ENCODE measurements around the gene GPR148. TPM values are rescaled to one million over a fixed set of nuclear protein-coding genes. Genes with fewer than 3 reads are reported as not detected.

Gene GPR148
- total RNA-seq, 4 donors from 2014 or later, result not detected

DNA sequence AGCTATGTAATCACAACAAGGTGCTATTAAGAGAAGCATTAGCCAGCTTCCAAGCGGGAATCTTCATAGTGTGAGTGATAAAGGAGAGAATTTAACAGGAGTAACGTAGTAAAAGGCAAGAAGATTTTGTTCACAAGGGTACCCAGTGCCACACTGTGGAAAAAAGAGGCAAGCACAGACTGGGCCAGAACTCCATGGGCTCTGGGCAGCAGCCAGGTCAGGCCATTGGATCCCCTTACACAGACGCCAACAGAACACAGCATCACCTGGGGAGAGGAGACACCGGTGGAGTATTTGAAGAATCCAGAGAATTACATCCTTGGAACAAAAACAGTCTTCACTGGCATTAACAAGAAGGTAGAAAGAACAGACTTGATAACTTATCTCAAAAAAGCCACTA lies 47.7 kb downstream of the GPR148 start:
- Histone ChIP-seq H3K27me3 (peaks cover 29% of the 10 kb centered on the region), H3K27ac (no peak overlapping the region), H3K4me3 (no peak overlapping the region), H3K4me1 (no peaks in the 10 kb centered on the region), H3K36me3 (no peaks in the 10 kb centered on the region), H3K9me3 (peaks cover 0 to 17% (median 0%) of the 10 kb centered on the region in 3 donors)
- TF ChIP-seq CTCF (IDR thresholded peaks at IDR 0.05), result no peak
- no peak for TF ChIP-seq EP300 (IDR thresholded peaks at IDR 0.05)
- TF ChIP-seq POLR2A (IDR thresholded peaks at IDR 0.05), result no peak
- TF ChIP-seq POLR2AphosphoS5 (IDR thresholded peaks at IDR 0.05), result no peak
- no peak for ATAC-seq
- WGBS, 2 donors (ENCODE audit: low coverage in 1 of 2), result 36 to 55% methylated on average over 4 of the region's 4 CpGs

DNA sequence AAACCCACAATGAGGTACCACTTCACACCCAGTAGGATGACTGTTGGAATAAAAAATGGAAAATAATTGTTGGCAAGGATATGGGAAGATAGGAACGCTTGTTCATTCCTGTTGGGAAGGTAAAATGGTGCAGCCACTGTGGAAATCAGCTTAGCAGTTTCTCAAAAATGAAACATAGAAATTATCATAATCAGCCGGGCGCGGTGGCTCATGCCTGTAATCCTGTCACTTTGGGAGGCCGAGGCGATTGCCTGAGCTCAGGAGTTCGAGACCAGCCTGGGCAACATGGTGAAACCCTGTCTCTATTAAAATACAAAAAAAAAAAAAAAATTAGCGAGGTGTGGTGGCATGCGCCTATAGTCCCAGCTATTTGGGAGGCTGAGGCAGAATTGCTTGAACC lies 49.9 kb downstream of the GPR148 start:
- TF ChIP-seq POLR2A (IDR thresholded peaks at IDR 0.05) (no peak), POLR2AphosphoS5 (IDR thresholded peaks at IDR 0.05) (no peak), CTCF (IDR thresholded peaks at IDR 0.05) (no peak)
- H3K27ac ChIP-seq, result no peak overlapping the region
- WGBS, 2 donors (ENCODE audit: low coverage in 1 of 2), result 67 to 93% methylated on average over 7 of the region's 9 CpGs
- ATAC-seq, result no peak
- no peaks in the 10 kb centered on the region for H3K4me1 ChIP-seq
- peaks cover 0 to 5% (median 0%) of the 10 kb centered on the region in 3 donors for H3K9me3 ChIP-seq
- peaks cover 24% of the 10 kb centered on the region for H3K27me3 ChIP-seq
- no peak overlapping the region for H3K4me3 ChIP-seq
- H3K36me3 ChIP-seq, result no peaks in the 10 kb centered on the region

Other genes starting within 250 kb of the GPR148 start
- under 1 TPM in 1 of 4 donors, not detected in 3; 0.04 TPM for gene POTEI, start 219.7 kb upstream of the GPR148 start, total RNA-seq
- gene CFC1B, start 207.8 kb upstream of the GPR148 start, total RNA-seq, result not detected
- gene CFC1, start 129.5 kb upstream of the GPR148 start, total RNA-seq, result under 1 TPM in 1 of 4 donors, not detected in 3; 0.54 TPM
- gene POTEJ, start 117.6 kb upstream of the GPR148 start, total RNA-seq, result not detected
- under 1 TPM in 1 of 4 donors, not detected in 3; 0.27 TPM for gene AMER3, start 26.5 kb downstream of the GPR148 start, total RNA-seq
- gene ARHGEF4, start 107.8 kb downstream of the GPR148 start, total RNA-seq, result 10 to 100 TPM; 15.9 to 59.5 (median 21.8) TPM